Neural cell (in vitro differentiated cells): ENCODE measurements around the gene FXN. TPM values are rescaled to one million over a fixed set of nuclear protein-coding genes. Genes with fewer than 3 reads are reported as not detected.

Source experiments
- H2AFZ ChIP-seq: fragments of 200-600, 300-800 bp; sonication (generic), shearing (Covaris generic); 2 replicates; pipeline ENCODE4 v1.6.0; 2014; ENCODE audit warnings: low read depth, mild to moderate bottlenecking, antibody characterized with exemption, low read length, moderate library complexity
- H3F3A ChIP-seq: fragments of 200-600 bp; shearing (Covaris generic); 2 replicates; pipeline ENCODE4 v1.6.1; 2016; ENCODE audit warnings: mild to moderate bottlenecking, moderate library complexity, mixed read lengths, antibody characterized with exemption, low read length; ENCODE audit not compliant: insufficient read depth, poor library complexity, severe bottlenecking
- H3K27ac ChIP-seq: fragments of 200-600, 300-800 bp; sonication (generic), shearing (Covaris generic); 2 replicates; pipeline ENCODE4 v1.5.1; 2014; ENCODE audit warnings: mild to moderate bottlenecking, low read length, moderate library complexity
- H3K27me3 ChIP-seq: fragments of 300-800, 200-600 bp; sonication (generic), shearing (Covaris generic); 2 replicates; pipeline ENCODE4 v1.6.0; 2014; ENCODE audit warnings: mild to moderate bottlenecking, low read depth, low read length, moderate library complexity; ENCODE audit not compliant: insufficient read depth
- H3K36me3 ChIP-seq: fragments of 300-800, 200-600 bp; sonication (generic), shearing (Covaris generic); 2 replicates; pipeline ENCODE4 v1.5.1; 2014; ENCODE audit warnings: mild to moderate bottlenecking, antibody characterized with exemption, low read length, moderate library complexity; ENCODE audit not compliant: insufficient read depth
- H3K4me2 ChIP-seq: fragments of 300-800, 200-600 bp; sonication (generic), shearing (Covaris generic); 2 replicates; pipeline ENCODE4 v1.6.0; 2014; ENCODE audit warnings: mild to moderate bottlenecking, low read length
- H3K4me3 ChIP-seq: fragments of 300-800, 200-600 bp; sonication (generic), shearing (Covaris generic); 2 replicates; pipeline ENCODE4 v1.5.1; 2014; ENCODE audit warnings: mild to moderate bottlenecking, low read length, moderate library complexity
- H3K79me2 ChIP-seq: fragments of 200-600 bp; shearing (Covaris generic); replicated peaks from 2 replicates; pipeline ENCODE4 v1.6.0; 2014; ENCODE audit warnings: mild to moderate bottlenecking, low read length, moderate library complexity; ENCODE audit not compliant: insufficient read depth
- H3K9ac ChIP-seq: fragments of 300-800, 200-600 bp; sonication (generic), shearing (Covaris generic); 2 replicates; pipeline ENCODE4 v1.6.1; 2016; ENCODE audit warnings: mild to moderate bottlenecking, low read length, mixed read lengths
- H3K9me2 ChIP-seq: fragments of 200-600 bp; shearing (Covaris generic); 2 replicates; pipeline ENCODE4 v1.6.1; 2016; ENCODE audit warnings: mild to moderate bottlenecking, low read length, mixed read lengths; ENCODE audit not compliant: insufficient read depth
- H3K9me3 ChIP-seq: fragments of 200-600, 300-800 bp; sonication (generic), shearing (Covaris generic); 2 replicates; pipeline ENCODE4 v1.6.1; 2016; ENCODE audit warnings: mild to moderate bottlenecking, mixed run types, low read length, moderate library complexity, mixed read lengths
- H4K20me1 ChIP-seq: fragments of 200-600 bp; shearing (Covaris generic); 2 replicates; pipeline ENCODE4 v1.6.1; 2016; ENCODE audit warnings: mild to moderate bottlenecking, mixed run types; ENCODE audit not compliant: insufficient read depth
- CTCF ChIP-seq: fragments of 450-650 bp; IDR thresholded peaks from 2 replicates; pipeline ENCODE4 v1.5.1; 2014; ENCODE audit warnings: antibody characterized with exemption, mild to moderate bottlenecking, moderate library complexity; ENCODE audit not compliant: poor library complexity, severe bottlenecking
- EP300 ChIP-seq: fragments of 450-650 bp; conservative IDR thresholded peaks from 2 replicates; pipeline ENCODE4 v1.6.1; 2014; ENCODE audit warnings: antibody characterized with exemption, mild to moderate bottlenecking, moderate library complexity; ENCODE audit not compliant: poor library complexity, severe bottlenecking
- EZH2 ChIP-seq: fragments of 200-600, 300-800 bp; shearing (Covaris generic), sonication (generic); IDR thresholded peaks from 2 replicates; pipeline ENCODE4 v1.6.1; 2014; ENCODE audit warnings: antibody characterized with exemption, low read length, borderline replicate concordance, mild to moderate bottlenecking; ENCODE audit not compliant: insufficient read depth, poor library complexity, severe bottlenecking
- MXI1 ChIP-seq: fragments of 450-650 bp; conservative IDR thresholded peaks from 2 replicates; pipeline ENCODE4 v1.6.1; 2014; ENCODE audit warnings: antibody characterized with exemption, mild to moderate bottlenecking; ENCODE audit not compliant: poor library complexity, severe bottlenecking
- POLR2AphosphoS5 ChIP-seq: IDR thresholded peaks from 2 replicates; pipeline ENCODE4 v1.6.1; 2012
- RAD21 ChIP-seq: fragments of 450-650 bp; conservative IDR thresholded peaks from 2 replicates; pipeline ENCODE4 v1.6.1; 2014; ENCODE audit warnings: antibody characterized with exemption, mild to moderate bottlenecking, moderate library complexity
- SMC3 ChIP-seq: fragments of 450-650 bp; conservative IDR thresholded peaks from 2 replicates; pipeline ENCODE4 v1.6.1; 2014; ENCODE audit warnings: antibody characterized with exemption, mild to moderate bottlenecking, moderate library complexity; ENCODE audit not compliant: poor library complexity
- TAF1 ChIP-seq: IDR thresholded peaks from 2 replicates; pipeline ENCODE4 v1.6.1; 2012; ENCODE audit warnings: low read depth
- polyA plus RNA-seq: library from polyadenylated mRNA; depleted of rRNA; stranded (reverse); fragments of >200 nt; gene quantifications from 2 replicates; pipeline ENCODE4 v1.2.3, GENCODE V29; 2014
- TF ChIP-seq, protein P1 (sequence below): IDR thresholded peaks from 2 replicates; pipeline ENCODE4 v1.6.1; 2012; ENCODE audit warnings: borderline replicate concordance

FXN gene
- polyA plus RNA-seq, 1 donor from 2014 or later: 3.5 TPM

GRCh38 chr9:69134412-69134811, 98.9 kb downstream of the FXN start:
- Histone ChIP-seq H3K79me2 (no peaks in the 10 kb centered on the region), H3K27me3 (no peaks in the 10 kb centered on the region), H3K9me2 (no peaks in the 10 kb centered on the region), H3K9me3 (no peaks in the 10 kb centered on the region), H3F3A (no peaks in the 10 kb centered on the region), H3K27ac (no peak overlapping the region), H4K20me1 (no peaks in the 10 kb centered on the region), H3K9ac (no peak overlapping the region), H2AFZ (no peak overlapping the region), H3K4me3 (no peak overlapping the region), H3K4me2 (no peak overlapping the region), H3K36me3 (no peaks in the 10 kb centered on the region)
- TF ChIP-seq SMC3: no peak
- no peak for TF ChIP-seq TAF1
- TF ChIP-seq POLR2AphosphoS5: no peak
- TF ChIP-seq EZH2: no peak
- TF ChIP-seq CTCF: no peak
- no peak for TF ChIP-seq RAD21
- TF ChIP-seq, protein P1, sequence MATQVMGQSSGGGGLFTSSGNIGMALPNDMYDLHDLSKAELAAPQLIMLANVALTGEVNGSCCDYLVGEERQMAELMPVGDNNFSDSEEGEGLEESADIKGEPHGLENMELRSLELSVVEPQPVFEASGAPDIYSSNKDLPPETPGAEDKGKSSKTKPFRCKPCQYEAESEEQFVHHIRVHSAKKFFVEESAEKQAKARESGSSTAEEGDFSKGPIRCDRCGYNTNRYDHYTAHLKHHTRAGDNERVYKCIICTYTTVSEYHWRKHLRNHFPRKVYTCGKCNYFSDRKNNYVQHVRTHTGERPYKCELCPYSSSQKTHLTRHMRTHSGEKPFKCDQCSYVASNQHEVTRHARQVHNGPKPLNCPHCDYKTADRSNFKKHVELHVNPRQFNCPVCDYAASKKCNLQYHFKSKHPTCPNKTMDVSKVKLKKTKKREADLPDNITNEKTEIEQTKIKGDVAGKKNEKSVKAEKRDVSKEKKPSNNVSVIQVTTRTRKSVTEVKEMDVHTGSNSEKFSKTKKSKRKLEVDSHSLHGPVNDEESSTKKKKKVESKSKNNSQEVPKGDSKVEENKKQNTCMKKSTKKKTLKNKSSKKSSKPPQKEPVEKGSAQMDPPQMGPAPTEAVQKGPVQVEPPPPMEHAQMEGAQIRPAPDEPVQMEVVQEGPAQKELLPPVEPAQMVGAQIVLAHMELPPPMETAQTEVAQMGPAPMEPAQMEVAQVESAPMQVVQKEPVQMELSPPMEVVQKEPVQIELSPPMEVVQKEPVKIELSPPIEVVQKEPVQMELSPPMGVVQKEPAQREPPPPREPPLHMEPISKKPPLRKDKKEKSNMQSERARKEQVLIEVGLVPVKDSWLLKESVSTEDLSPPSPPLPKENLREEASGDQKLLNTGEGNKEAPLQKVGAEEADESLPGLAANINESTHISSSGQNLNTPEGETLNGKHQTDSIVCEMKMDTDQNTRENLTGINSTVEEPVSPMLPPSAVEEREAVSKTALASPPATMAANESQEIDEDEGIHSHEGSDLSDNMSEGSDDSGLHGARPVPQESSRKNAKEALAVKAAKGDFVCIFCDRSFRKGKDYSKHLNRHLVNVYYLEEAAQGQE: no peak
- TF ChIP-seq EP300: no peak
- no peak for TF ChIP-seq MXI1

DNA sequence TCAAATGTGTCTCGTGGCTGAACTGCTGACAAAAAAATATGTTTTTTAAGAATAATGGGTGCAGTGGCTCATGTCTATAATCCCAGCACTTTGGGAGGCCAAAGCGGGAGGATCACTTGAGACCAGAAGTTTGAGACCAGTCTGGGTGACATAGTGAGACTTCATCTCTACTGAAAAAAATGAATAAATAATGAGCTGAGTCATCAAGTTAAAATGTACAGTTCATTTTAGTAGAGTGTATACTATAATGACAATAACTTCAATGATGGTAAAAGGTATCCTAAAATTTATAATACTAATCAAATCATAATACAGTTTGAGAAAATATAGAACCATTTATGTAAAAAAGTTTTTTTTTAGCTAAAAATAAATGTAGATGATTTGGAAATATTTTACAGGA, 100.6 kb downstream of the FXN start:
- TF ChIP-seq RAD21: no peak
- no peak for TF ChIP-seq EZH2
- no peak for TF ChIP-seq EP300
- TF ChIP-seq, protein P1: no peak
- no peak for TF ChIP-seq MXI1
- TF ChIP-seq POLR2AphosphoS5: no peak
- no peak for TF ChIP-seq CTCF
- TF ChIP-seq SMC3: no peak
- no peak for TF ChIP-seq TAF1
- Histone ChIP-seq H3K27ac (no peak overlapping the region), H3K36me3 (no peaks in the 10 kb centered on the region), H3K27me3 (no peaks in the 10 kb centered on the region), H3K9me2 (no peaks in the 10 kb centered on the region), H3K9me3 (no peaks in the 10 kb centered on the region), H3K4me2 (no peak overlapping the region), H3F3A (no peaks in the 10 kb centered on the region), H3K9ac (no peak overlapping the region), H3K4me3 (no peak overlapping the region), H3K79me2 (no peaks in the 10 kb centered on the region), H2AFZ (no peak overlapping the region), H4K20me1 (no peaks in the 10 kb centered on the region)
